ENCODE data around the gene ARL6IP4. TPM values are rescaled to one million over a fixed set of nuclear protein-coding genes. Genes with fewer than 3 reads are reported as not detected.
"Not testable (repeated sequence)": the region's sequence is repeated elsewhere in the genome, so short reads cannot be mapped to it uniquely, and the experiment has no call there.

The ARL6IP4 gene
- polyA plus RNA-seq, 3 donors: 152 to 268 (median 167) TPM

- no peak for TF ChIP-seq CTCF (IDR thresholded peaks at IDR 0.05)
- H3K4me3 ChIP-seq (replicated peaks in 1 of 3; ENCODE audit: low read depth in 2 of 3, low read length in 3 of 3): no peak overlapping the region
- no peak overlapping the region for H3K9ac ChIP-seq (ENCODE audit: insufficient read depth, low read length, poor library complexity, severe bottlenecking)
- 95% methylated on average over 13 of the region's 19 CpGs for WGBS (ENCODE audit: insufficient coverage)
- Mint-ChIP-seq H3K27me3 (ENCODE audit: low read depth in 3 of 3) (peaks cover 0 to 2% (median 0%) of the 10 kb centered on the region in 3 donors), H3K9me3 (peaks cover 0 to 4% (median 0%) of the 10 kb centered on the region in 7 donors), H3K4me1 (no peaks in the 10 kb centered on the region), H3K4me3 (no peak overlapping the region), H3K36me3 (no peaks in the 10 kb centered on the region), H3K27ac (no peak overlapping the region)
- H3K9me3 ChIP-seq (replicated peaks in 1 of 2; ENCODE audit: control insufficient read depth in 1 of 2, insufficient read depth in 1 of 2, low read length in 2 of 2): peaks cover 0 to 5% of the 10 kb centered on the region in 2 donors
- H3K4me1 ChIP-seq (ENCODE audit: control insufficient read depth in 1 of 2, insufficient read depth in 2 of 2, low read length in 2 of 2): no peaks in the 10 kb centered on the region
- H4K20me1 ChIP-seq (ENCODE audit: insufficient read depth, low read length): no peaks in the 10 kb centered on the region
- no peak overlapping the region for H3K27ac ChIP-seq (ENCODE audit: low read depth in 1 of 2, low read length in 2 of 2)
- no peak overlapping the region for H2AFZ ChIP-seq (ENCODE audit: insufficient read depth, low read depth, low read length, poor library complexity, severe bottlenecking)
- H3K4me2 ChIP-seq (replicated peaks; ENCODE audit: extremely low read depth, low read length, poor library complexity, severe bottlenecking): no peak overlapping the region
- H3K36me3 ChIP-seq (replicated peaks in 1 of 2; ENCODE audit: control insufficient read depth in 1 of 2, insufficient read depth in 2 of 2, low read length in 2 of 2): no peaks in the 10 kb centered on the region
- H3K27me3 ChIP-seq (ENCODE audit: control insufficient read depth in 2 of 2, insufficient read depth in 2 of 2, low read length in 2 of 2): no peaks in the 10 kb centered on the region
- no peaks in the 10 kb centered on the region for H3K79me2 ChIP-seq (ENCODE audit: insufficient read depth, low read length)
- intact Hi-C loops (cut with micrococcal nuclease): no loop called here
- DNase-seq: no peak
Observed at GRCh38 chr12:123013185-123014095, 33.0 kb downstream of the ARL6IP4 start.

GRCh38 chr12:123014473-123014872, 34.0 kb downstream of the ARL6IP4 start:
- H3K36me3 ChIP-seq (replicated peaks in 1 of 2; ENCODE audit: control insufficient read depth in 1 of 2, insufficient read depth in 2 of 2, low read length in 2 of 2); DNase-seq; H3K4me1 ChIP-seq (ENCODE audit: control insufficient read depth in 1 of 2, insufficient read depth in 2 of 2, low read length in 2 of 2); H3K9me3 Mint-ChIP-seq; H3K36me3 Mint-ChIP-seq; H4K20me1 ChIP-seq (ENCODE audit: insufficient read depth, low read length); H3K4me2 ChIP-seq (replicated peaks; ENCODE audit: extremely low read depth, low read length, poor library complexity, severe bottlenecking); H3K27me3 Mint-ChIP-seq (ENCODE audit: low read depth in 3 of 3); H3K4me1 Mint-ChIP-seq; H3K79me2 ChIP-seq (ENCODE audit: insufficient read depth, low read length); H3K9ac ChIP-seq (ENCODE audit: insufficient read depth, low read length, poor library complexity, severe bottlenecking); H3K4me3 ChIP-seq (replicated peaks in 1 of 3; ENCODE audit: low read depth in 2 of 3, low read length in 3 of 3); H3K4me3 Mint-ChIP-seq; H3K27me3 ChIP-seq (ENCODE audit: control insufficient read depth in 2 of 2, insufficient read depth in 2 of 2, low read length in 2 of 2); H3K27ac ChIP-seq (ENCODE audit: low read depth in 1 of 2, low read length in 2 of 2); H3K9me3 ChIP-seq (replicated peaks in 1 of 2; ENCODE audit: control insufficient read depth in 1 of 2, insufficient read depth in 1 of 2, low read length in 2 of 2); intact Hi-C loops (cut with micrococcal nuclease); H2AFZ ChIP-seq (ENCODE audit: insufficient read depth, low read depth, low read length, poor library complexity, severe bottlenecking); H3K27ac Mint-ChIP-seq: not testable (repeated sequence)
- 100% methylated on average over 2 of the region's 4 CpGs for WGBS (ENCODE audit: insufficient coverage)

Data from CD14-positive monocyte (primary cell).